ENCODE data around the gene KCNJ10. TPM values are rescaled to one million over a fixed set of nuclear protein-coding genes. Genes with fewer than 3 reads are reported as not detected.
"Not testable (repeated sequence)": the region's sequence is repeated elsewhere in the genome, so short reads cannot be mapped to it uniquely, and the experiment has no call there.

Gene KCNJ10
- total RNA-seq, 4 donors from 2014 or later = not detected

DNA sequence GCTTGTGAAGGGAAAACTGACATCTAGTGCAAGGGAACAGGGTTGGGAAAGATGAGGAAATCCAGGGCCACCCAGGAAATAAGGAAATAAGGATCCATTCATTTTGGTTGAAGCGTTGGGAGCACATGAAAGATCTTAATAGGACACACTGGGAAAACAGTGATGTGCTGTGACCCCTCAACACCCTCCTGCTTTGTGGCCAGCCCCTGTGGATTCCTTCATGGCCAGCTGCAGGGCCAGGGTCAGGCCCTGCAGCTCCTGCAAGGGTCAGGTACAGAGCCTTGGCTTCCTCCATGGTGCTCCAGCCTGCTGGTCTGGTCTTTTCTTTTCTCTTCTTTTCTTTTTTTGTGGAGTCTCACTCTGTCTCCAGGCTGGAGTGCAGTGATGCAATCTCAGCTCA is 19.3 kb downstream of the KCNJ10 start:
- no peak overlapping the region for H3K4me3 ChIP-seq
- H3K4me1 ChIP-seq = peaks cover 11% of the 10 kb centered on the region
- H3K27me3 ChIP-seq = peaks cover 10% of the 10 kb centered on the region
- no peak for DNase-seq (ENCODE audit: low spot score in 2 of 2)
- no peak overlapping the region for H3K27ac ChIP-seq
- no peaks in the 10 kb centered on the region for H3K36me3 ChIP-seq
- TF ChIP-seq CTCF (IDR thresholded peaks at IDR 0.05) (no peak), POLR2AphosphoS5 (IDR thresholded peaks at IDR 0.05) (no peak), POLR2A (IDR thresholded peaks at IDR 0.05) (no peak), EP300 (IDR thresholded peaks at IDR 0.05) (no peak)
- no peaks in the 10 kb centered on the region for H3K9me3 ChIP-seq
- WGBS = 90% methylated on average over 1 of the region's 1 CpG

GRCh38 chr1:160050182-160050581 is 19.8 kb downstream of the KCNJ10 start:
- not testable (repeated sequence) for H3K36me3 ChIP-seq; H3K9me3 ChIP-seq; H3K27ac ChIP-seq; H3K4me3 ChIP-seq; DNase-seq (ENCODE audit: low spot score in 2 of 2); H3K27me3 ChIP-seq
- 55% methylated on average over 2 of the region's 2 CpGs for WGBS
- peaks cover 11% of the 10 kb centered on the region for H3K4me1 ChIP-seq

- Histone ChIP-seq H3K4me3 (no peak overlapping the region), H3K27ac (no peak overlapping the region), H3K27me3 (peaks cover 5% of the 10 kb centered on the region), H3K9me3 (no peaks in the 10 kb centered on the region), H3K36me3 (no peaks in the 10 kb centered on the region), H3K4me1 (peaks cover 11% of the 10 kb centered on the region)
- no peak for DNase-seq (ENCODE audit: low spot score in 2 of 2)
- WGBS = 85% methylated on average over 3 of the region's 3 CpGs
- TF ChIP-seq POLR2A (IDR thresholded peaks at IDR 0.05) (no peak), EP300 (IDR thresholded peaks at IDR 0.05) (no peak), POLR2AphosphoS5 (IDR thresholded peaks at IDR 0.05) (no peak), CTCF (IDR thresholded peaks at IDR 0.05) (no peak)
Observed at GRCh38 chr1:160049101-160049500, 20.9 kb downstream of the KCNJ10 start.

DNA sequence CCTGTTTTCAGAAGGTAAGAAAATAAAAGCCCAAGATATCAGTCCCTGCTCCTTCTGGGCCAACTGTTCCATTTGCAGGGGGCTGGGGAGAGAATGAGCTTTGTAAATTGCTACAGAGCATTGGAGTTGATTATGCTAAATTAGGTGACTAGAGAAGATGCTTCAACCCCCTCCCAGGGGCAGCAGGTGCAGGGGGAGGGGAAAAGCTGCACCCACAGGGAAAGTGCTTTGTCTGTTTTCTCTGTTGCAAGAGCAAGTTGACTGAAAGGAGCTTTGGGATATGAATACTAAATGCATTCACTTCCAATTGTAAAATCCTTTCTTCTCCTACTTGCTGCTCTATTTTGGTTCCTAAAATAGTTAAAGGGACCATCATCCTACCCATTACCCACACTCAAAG is 21.6 kb downstream of the KCNJ10 start:
- TF ChIP-seq CTCF (IDR thresholded peaks at IDR 0.05) = no peak
- TF ChIP-seq POLR2AphosphoS5 (IDR thresholded peaks at IDR 0.05) = no peak
- no peak for TF ChIP-seq POLR2A (IDR thresholded peaks at IDR 0.05)
- TF ChIP-seq EP300 (IDR thresholded peaks at IDR 0.05) = no peak
- Histone ChIP-seq H3K27me3 (peaks cover 5% of the 10 kb centered on the region), H3K4me1 (peaks cover 11% of the 10 kb centered on the region), H3K27ac (no peak overlapping the region), H3K4me3 (no peak overlapping the region), H3K36me3 (no peaks in the 10 kb centered on the region), H3K9me3 (no peaks in the 10 kb centered on the region)
- no peak for DNase-seq (ENCODE audit: low spot score in 2 of 2)

DNA sequence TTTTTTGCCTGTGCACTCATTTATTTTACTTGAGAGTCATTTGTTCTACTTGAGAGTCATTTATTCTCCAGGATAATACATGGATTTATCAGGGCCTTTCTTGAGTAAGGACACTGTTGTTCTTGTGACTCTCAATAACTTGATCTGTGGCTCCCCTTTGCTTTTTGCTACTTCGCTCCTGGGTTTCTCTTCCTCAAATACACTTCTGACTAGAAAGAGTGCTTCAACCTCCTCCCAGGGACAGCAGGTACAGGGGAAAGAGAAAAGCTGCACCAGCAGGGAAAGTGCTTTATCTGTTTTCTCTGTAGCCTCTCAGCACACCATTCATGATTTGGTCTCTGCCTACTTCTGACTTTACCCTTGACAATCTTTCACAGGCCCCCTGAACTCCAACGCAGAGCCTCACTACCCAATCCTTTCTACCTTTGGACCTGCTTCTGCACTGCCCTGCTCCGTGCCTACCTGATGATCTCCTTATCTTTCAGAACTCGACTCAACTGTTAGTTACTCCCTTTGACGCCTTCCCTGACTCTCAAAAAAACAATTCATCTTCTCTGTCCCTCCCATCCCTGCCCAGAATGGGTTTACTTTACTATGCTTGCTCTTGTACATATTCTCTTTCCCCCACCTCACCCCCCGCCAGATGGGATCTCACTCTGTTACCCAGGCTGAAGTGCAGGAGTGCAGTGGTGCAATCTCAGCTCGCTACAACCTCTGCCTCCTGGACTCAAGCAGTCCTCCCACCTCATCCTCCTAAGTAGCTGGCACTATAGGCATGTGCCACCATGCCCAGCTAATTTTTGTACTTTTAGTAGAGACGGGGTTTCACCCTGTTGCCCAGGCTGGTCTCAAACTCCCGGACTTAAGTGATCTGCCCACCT is 22.6 kb downstream of the KCNJ10 start:
- no peak overlapping the region for H3K27ac ChIP-seq
- TF ChIP-seq POLR2A (IDR thresholded peaks at IDR 0.05) (no peak), EP300 (IDR thresholded peaks at IDR 0.05) (no peak), CTCF (IDR thresholded peaks at IDR 0.05) (no peak), POLR2AphosphoS5 (IDR thresholded peaks at IDR 0.05) (no peak)
- 84% methylated on average over 9 of the region's 9 CpGs for WGBS

More for the DNA sequence above, 22.6 kb downstream of the KCNJ10 start:
- Histone ChIP-seq H3K9me3 (no peaks in the 10 kb centered on the region), H3K36me3 (no peaks in the 10 kb centered on the region), H3K27me3 (peaks cover 3% of the 10 kb centered on the region), H3K4me1 (peaks cover 11% of the 10 kb centered on the region), H3K4me3 (no peak overlapping the region)
- DNase-seq (ENCODE audit: low spot score in 2 of 2) = no peak

All from suprapubic skin (tissue), 4 donors.